Stimulated activated CD8-positive, alpha-beta memory T cell treated with anti-CD3 and anti-CD28 coated beads, Interleukin-7, amount 100 ng/mL, for 4 hours (primary cell): ENCODE measurements around the gene CCDC117.

Source experiments
- DNase-seq, 2 donors: peaks; one replicate each; pipeline ENCODE4 v3.0.0-alpha.2; 2020; ENCODE audit warnings: low read depth in 2 of 2

CCDC117 gene

DNA sequence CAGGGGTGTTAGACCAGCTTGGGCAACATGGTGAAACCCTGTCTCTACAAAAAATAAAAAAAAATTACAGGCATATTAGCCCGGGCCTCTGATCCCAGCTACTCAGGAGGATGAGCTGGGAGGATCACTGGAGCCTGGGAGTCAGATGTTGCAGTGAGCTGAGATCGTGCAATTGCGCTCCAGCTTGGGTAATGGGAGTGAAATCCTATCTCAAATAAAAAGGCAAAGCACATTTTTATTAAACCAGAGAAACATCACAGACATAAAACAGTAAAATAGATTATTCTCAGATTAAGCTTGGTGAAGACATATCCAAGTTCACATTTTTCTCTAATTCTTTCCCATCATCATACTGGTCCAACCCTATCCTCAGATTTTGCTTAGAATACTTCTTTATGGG, 57.9 kb downstream of the CCDC117 start:
- DNase-seq, result no peak

DNA sequence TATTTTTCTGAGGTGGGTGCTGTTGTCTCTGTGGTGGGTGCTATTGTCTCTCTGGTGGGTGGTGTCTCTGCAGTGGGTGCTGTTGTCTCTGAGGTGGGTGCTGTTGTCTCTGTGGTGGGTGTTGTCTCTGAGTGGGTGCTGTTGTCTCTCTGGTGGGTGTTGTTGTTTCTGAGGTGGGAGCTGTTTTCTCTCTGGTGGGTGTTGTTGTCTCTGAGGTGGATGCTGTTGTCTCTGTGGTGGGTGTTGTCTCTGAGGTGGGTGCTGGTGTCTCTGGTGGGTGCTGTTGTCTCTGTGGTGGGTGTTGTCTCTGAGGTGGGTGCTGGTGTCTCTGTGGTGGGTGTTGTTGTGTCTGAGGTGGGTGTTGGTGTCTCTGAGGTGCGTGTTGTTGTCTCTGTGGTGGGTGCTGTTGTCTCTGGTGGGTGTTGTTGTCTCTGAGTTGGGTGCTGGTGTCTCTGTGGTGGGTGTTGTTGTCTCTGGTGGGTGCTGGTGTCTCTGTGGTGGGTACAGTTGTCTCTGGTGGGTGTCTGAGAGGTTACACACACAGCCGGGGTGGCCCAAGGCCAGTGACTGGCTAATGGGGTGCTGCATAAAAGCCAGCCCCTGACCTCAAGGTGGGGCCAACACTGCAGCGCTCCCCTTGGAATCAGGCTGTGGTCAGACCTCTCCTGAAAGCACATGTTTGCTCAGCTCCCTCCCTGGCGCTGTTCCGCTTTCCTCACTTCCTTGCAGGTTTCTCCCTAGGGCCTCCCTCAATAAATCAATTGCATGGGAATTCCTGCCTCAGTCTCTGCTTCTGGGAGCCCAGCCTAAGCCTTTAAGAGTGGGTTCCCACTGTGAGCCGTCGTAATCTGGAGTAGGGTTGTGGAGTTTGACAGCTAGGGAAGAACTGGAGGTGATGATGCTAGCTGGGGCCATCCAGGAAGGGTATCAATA, 58.9 kb downstream of the CCDC117 start:
- no peak for DNase-seq

DNA sequence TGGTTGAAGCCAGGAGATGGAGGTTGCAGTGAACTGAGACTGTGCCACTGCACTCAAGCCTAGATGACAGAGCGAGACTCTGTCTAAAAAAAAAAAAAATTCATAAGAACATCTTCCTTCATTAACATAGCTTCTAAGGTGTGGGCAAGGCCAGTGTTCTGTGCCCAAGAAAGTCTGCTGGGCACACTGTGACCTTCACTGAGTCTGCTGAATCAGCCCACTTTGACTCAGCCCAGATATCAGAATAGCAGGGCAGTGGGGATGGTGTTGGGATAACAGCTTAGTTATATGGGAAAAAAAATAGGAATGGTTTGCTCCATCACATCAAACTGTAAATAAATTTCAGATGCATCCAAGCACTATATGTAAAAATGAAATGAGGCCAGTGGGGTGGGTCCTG, 60.2 kb downstream of the CCDC117 start:
- no peak for DNase-seq

DNA sequence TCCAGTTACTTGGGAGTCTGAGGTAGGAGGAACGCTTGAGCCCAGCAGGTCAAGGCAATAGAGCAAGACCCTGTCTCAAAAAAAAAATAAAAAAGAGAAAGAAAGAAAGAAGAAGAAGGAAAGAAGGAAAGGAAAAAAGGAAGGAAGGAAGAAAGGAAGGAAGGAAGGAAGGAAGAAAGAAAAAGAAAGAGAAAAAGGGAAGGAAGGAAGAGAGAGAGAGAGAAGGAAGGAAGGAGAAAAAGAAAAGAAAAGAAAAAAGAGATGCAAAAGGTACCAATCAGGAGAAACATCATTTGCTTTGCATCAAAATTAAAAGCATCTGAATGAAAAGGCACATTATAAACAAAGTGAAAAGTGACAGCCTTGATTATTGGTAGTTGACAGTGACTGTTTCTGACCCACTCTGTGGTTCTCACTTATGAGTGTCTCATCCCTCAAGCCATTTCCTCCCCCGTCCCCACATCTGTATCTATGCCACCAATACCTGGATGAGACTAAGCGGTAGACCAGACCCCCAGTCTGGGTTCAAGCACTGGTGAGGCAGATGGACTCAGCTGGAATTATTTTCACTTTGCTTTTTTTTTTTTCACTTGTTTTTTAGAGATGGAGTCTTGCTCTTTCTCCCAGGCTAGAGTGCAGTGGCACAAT, 60.9 kb downstream of the CCDC117 start:
- no peak for DNase-seq

DNA sequence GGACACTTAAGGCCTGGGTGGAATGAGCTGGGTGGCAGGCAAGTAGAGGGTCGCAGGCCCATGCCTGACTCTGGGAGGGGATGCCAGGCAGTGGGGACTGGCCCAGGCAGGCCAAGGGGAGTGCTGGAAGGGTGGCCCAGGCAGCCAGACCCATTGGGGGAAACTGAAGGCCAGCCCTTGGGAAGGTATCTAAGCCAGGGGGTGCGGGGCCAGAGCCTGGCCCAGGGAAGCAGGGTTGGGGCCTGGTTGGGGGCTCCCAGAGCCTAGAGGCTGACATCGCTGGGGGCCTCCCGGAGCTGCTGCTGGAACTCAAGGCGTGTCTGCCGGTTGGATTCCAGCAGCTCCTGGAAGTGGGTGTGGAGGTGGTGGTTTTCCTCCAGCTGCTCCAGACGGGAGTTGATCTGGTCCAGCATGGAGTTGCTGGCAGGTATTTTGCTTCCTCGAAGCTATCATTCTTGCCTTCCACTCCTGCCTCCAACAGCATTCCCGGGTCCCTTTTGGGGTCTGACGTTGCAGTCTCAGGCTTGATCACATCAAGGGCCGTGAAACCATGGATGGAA, 63.2 kb downstream of the CCDC117 start:
- DNase-seq, result no peak

DNA sequence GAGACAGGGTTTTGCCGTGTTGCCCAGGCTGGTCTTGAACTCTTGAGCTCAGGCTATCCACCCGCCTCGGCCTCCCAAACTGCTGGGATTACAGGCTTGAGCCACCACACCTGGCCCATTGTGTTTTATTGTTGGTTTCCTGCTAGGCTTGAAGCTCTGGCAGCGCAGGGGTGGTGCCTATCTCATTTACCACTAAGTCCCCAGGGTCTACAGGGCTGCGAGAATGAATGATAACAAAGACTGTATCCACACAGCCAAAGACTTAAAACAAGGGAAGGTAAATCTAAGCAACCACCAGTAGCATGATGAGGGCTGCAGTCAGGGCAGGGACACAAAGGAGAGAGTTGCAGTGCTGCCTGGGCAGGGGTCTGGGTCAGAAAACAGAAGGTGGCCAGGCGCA, 65.1 kb downstream of the CCDC117 start:
- DNase-seq, result no peak
